ENCODE results near the gene COL1A2. TPM values are rescaled to one million over a fixed set of nuclear protein-coding genes. Genes with fewer than 3 reads are reported as not detected.

The COL1A2 gene
- total and polyA plus RNA-seq, 2 of the 13 experiments (the other 11 are each of a cell fraction or from before 2014, with no cell fraction given) = not detected

- no peak for ATAC-seq
- no TSS peak for BruUV-seq (replicated peaks)
- Histone ChIP-seq H3K36me3 (replicated peaks in 1 of 2; ENCODE audit: control insufficient read depth in 1 of 2, insufficient read depth in 2 of 2, low read length in 2 of 2) (no peaks in the 10 kb centered on the region), H3K4me3 (replicated peaks in 1 of 3; ENCODE audit: insufficient read depth in 1 of 3, low read depth in 2 of 3, low read length in 3 of 3) (no peak overlapping the region), H3K9me3 (ENCODE audit: low read length) (no peaks in the 10 kb centered on the region), H3K27me3 (ENCODE audit: control insufficient read depth in 1 of 2, insufficient read depth in 2 of 2, low read length in 2 of 2) (no peaks in the 10 kb centered on the region), H3K4me2 (ENCODE audit: low read depth, low read length) (no peak overlapping the region), H3K79me2 (ENCODE audit: insufficient read depth, low read length) (no peaks in the 10 kb centered on the region), H4K20me1 (ENCODE audit: insufficient read depth, low read length) (no peaks in the 10 kb centered on the region), H3K4me1 (ENCODE audit: insufficient read depth, low read length) (no peaks in the 10 kb centered on the region), H3K27ac (ENCODE audit: extremely low read length, insufficient read depth, low read length) (no peak overlapping the region), H3K9ac (ENCODE audit: insufficient read depth, low read depth, low read length) (no peak overlapping the region), H2AFZ (ENCODE audit: low read length) (no peak overlapping the region)
- ChIA-PET CTCF (ENCODE audit: low intra/inter-chr PET ratio, low total read pairs) (no interaction called here), POLR2A (no interaction called here)
- TF ChIP-seq ZNF10 (CRISPR knock-in tag; IDR thresholded peaks at IDR 0.05; ENCODE audit: borderline replicate concordance, low read depth) (no peak), ZNF354B (CRISPR knock-in tag; IDR thresholded peaks at IDR 0.05) (no peak), MIER3 (CRISPR knock-in tag; IDR thresholded peaks at IDR 0.05; ENCODE audit: borderline replicate concordance) (no peak), CENPX (CRISPR knock-in tag; IDR thresholded peaks at IDR 0.05) (no peak), AKAP8 (CRISPR knock-in tag; IDR thresholded peaks at IDR 0.05) (no peak), HOXA3 (CRISPR knock-in tag; IDR thresholded peaks at IDR 0.05) (no peak), ARNTL (CRISPR knock-in tag; IDR thresholded peaks at IDR 0.05) (no peak), ZNF704 (CRISPR knock-in tag; IDR thresholded peaks at IDR 0.05; ENCODE audit: borderline replicate concordance) (no peak), NFKB2 (CRISPR knock-in tag; IDR thresholded peaks at IDR 0.05; ENCODE audit: borderline replicate concordance) (no peak)
- in situ Hi-C loops (cut with HindIII; ENCODE audit: extremely low pct_ligation_motif_present, low pct_unique_long_range_greater_than_20kb) (no loop called here), intact Hi-C loops (cut with micrococcal nuclease; ENCODE audit: unreplicated experiment) (no loop called here)
- FAIRE-seq = no peak
- no peak for DNase-seq (ENCODE audit: low spot score)
- 40% methylated on average over 2 of the region's 2 CpGs for WGBS (ENCODE audit: low lambda C conversion rate)
These were observed 5.3 kb downstream of the COL1A2 start for GRCh38 chr7:94400022-94400421.
